Endothelial cell of umbilical vein (primary cell): Measurements from ENCODE around the gene SMPD1. TPM values are rescaled to one million over a fixed set of nuclear protein-coding genes. Genes with fewer than 3 reads are reported as not detected.

Source experiments
- BruUV-seq: library from RNA; stranded (reverse); fragments of 400-500 nt; replicated peaks from 2 replicates; lab custom pipeline; 2021; lab: Mats Ljungman, UMichigan
- CTCF ChIA-PET: fragments of 300-600, 350-600 bp; sonication (Branson Sonifier 250); formaldehyde crosslinking; loops from one replicate; lab custom pipeline; 2021; ENCODE audit warnings: antibody characterized with exemption, inconsistent platforms; lab: Charles Lee
- POLR2A ChIA-PET: fragments of 300-600, 350-600 bp; sonication (Branson Sonifier 250); formaldehyde crosslinking; loops from one replicate; lab custom pipeline; 2021; ENCODE audit warnings: antibody characterized with exemption, inconsistent platforms; lab: Charles Lee
- DNase-seq: peaks from one replicate; pipeline ENCODE4 v3.0.0-alpha.2; 2011; ENCODE audit warnings: low read depth, low spot score
- FAIRE-seq: peaks from 2 replicates; lab custom pipeline; 2011; peaks lifted over from hg19 to GRCh38; lab: Jason Lieb, UNC
- H2AFZ ChIP-seq: 2 replicates; pipeline ENCODE4 v1.6.0; 2012; ENCODE audit warnings: low read depth, low read length, control low read depth, inconsistent platforms
- H3K27ac ChIP-seq: 2 replicates; pipeline ENCODE4 v1.5.1; 2011; ENCODE audit warnings: low read depth, mild to moderate bottlenecking, control low read depth, low read length, moderate library complexity; ENCODE audit not compliant: insufficient read depth
- H3K27me3 ChIP-seq, 2 experiments: 2 replicates each; pipeline versions ENCODE4 v1.6.0 to v1.6.1; 2011; ENCODE audit warnings: low read length in 2 of 2, mixed read lengths in 1 of 2; ENCODE audit not compliant: control insufficient read depth in 2 of 2, insufficient read depth in 2 of 2
- H3K36me3 ChIP-seq, 2 experiments: 2 replicates in 1 of 2; 3 replicates in 1 of 2; pipeline ENCODE4 v1.5.1; 2011; ENCODE audit warnings: low read length in 2 of 2, mild to moderate bottlenecking in 1 of 2, moderate library complexity in 1 of 2; ENCODE audit not compliant: control insufficient read depth in 2 of 2, insufficient read depth in 2 of 2; ENCODE audit errors: extremely low read depth in 1 of 2
- H3K4me1 ChIP-seq: 3 replicates; pipeline ENCODE4 v1.5.1; 2011; ENCODE audit warnings: mild to moderate bottlenecking, low read length; ENCODE audit not compliant: control insufficient read depth, insufficient read depth; ENCODE audit errors: extremely low read depth
- H3K4me2 ChIP-seq: 2 replicates; pipeline ENCODE4 v1.6.1; 2011; ENCODE audit warnings: low read length, control low read depth, mixed read lengths; ENCODE audit not compliant: insufficient read depth
- H3K4me3 ChIP-seq, 3 experiments: fragments of 200-600 bp in 1 of 3; sonication (generic), shearing (Covaris generic) in 1 of 3; replicated peaks in 1 of 3; 2 replicates each; pipeline ENCODE4 v1.5.1; 2011 to 2016; ENCODE audit warnings: control low read depth in 3 of 3, low read length in 3 of 3, mild to moderate bottlenecking in 2 of 3, inconsistent platforms in 1 of 3, low read depth in 1 of 3, moderate library complexity in 1 of 3; ENCODE audit not compliant: insufficient read depth in 1 of 3
- H3K79me2 ChIP-seq: 2 replicates; pipeline ENCODE4 v1.6.0; 2012; ENCODE audit warnings: low read length, inconsistent platforms; ENCODE audit not compliant: control insufficient read depth, insufficient read depth
- H3K9ac ChIP-seq: replicated peaks from 2 replicates; pipeline ENCODE3; 2011; ENCODE audit warnings: low read length, control low read depth; ENCODE audit not compliant: insufficient read depth; ENCODE audit errors: extremely low read depth
- H3K9me1 ChIP-seq: replicated peaks from 3 replicates; pipeline ENCODE4 v1.6.0; 2011; ENCODE audit warnings: mild to moderate bottlenecking, low read length; ENCODE audit not compliant: control insufficient read depth, insufficient read depth; ENCODE audit errors: extremely low read depth
- H3K9me3 ChIP-seq: replicated peaks from 2 replicates; pipeline ENCODE4 v1.5.1; 2012; ENCODE audit warnings: low read length, inconsistent platforms; ENCODE audit not compliant: control insufficient read depth, insufficient read depth
- H4K20me1 ChIP-seq: replicated peaks from 2 replicates; pipeline ENCODE3; 2011; ENCODE audit warnings: mild to moderate bottlenecking, low read length; ENCODE audit not compliant: control insufficient read depth, insufficient read depth; ENCODE audit errors: extremely low read depth
- EZH2 ChIP-seq: IDR thresholded peaks from 2 replicates; pipeline ENCODE4 v1.6.1; 2012; ENCODE audit warnings: borderline replicate concordance, low read depth, mild to moderate bottlenecking, moderate library complexity, low read length, inconsistent platforms; ENCODE audit not compliant: severe bottlenecking
- FOS ChIP-seq: IDR thresholded peaks from 2 replicates; pipeline ENCODE4 v1.6.1; 2011; ENCODE audit warnings: mild to moderate bottlenecking, low read length, moderate library complexity, borderline replicate concordance; ENCODE audit not compliant: insufficient read depth
- GATA2 ChIP-seq: IDR thresholded peaks from 2 replicates; pipeline ENCODE4 v1.7.0; 2011; ENCODE audit warnings: low read depth, mild to moderate bottlenecking, moderate library complexity, mixed read lengths, low read length; ENCODE audit not compliant: insufficient read length, insufficient read depth
- JUN ChIP-seq: IDR thresholded peaks from 2 replicates; pipeline ENCODE4 v1.6.1; 2011; ENCODE audit warnings: borderline replicate concordance, low read depth; ENCODE audit not compliant: insufficient read length, insufficient read depth
- MYC ChIP-seq: IDR thresholded peaks from one replicate; pipeline ENCODE4 v1.6.1; 2011; ENCODE audit warnings: mild to moderate bottlenecking, low read depth, low read length
- POLR2A ChIP-seq: IDR thresholded peaks from 2 replicates; pipeline ENCODE4 v1.6.1; 2012; ENCODE audit warnings: low read depth, mild to moderate bottlenecking, control low read depth, low read length
- POLR2AphosphoS5 ChIP-seq: IDR thresholded peaks from 2 replicates; pipeline ENCODE4 v1.6.1; 2012; ENCODE audit warnings: low read depth, mild to moderate bottlenecking, control low read depth, low read length, moderate library complexity; ENCODE audit not compliant: insufficient read depth
- dilution Hi-C: fragments of 300-500 bp; cut with MboI; formaldehyde crosslinking; loops from one replicate; pipeline ENCODE4 v1.15.0; 2019; ENCODE audit warnings: low sequenced_read_pairs; ENCODE audit not compliant: extremely low pct_ligation_motif_present
- intact Hi-C: fragments of 100-400 bp; cut with micrococcal nuclease; formaldehyde crosslinking; loops from one replicate; pipeline ENCODE4 v1.10.0; 2022
- polyA plus RNA-seq, 4 experiments: library from polyadenylated mRNA; depleted of rRNA in 3 of 4; stranded (reverse) in 3 of 4; unstranded in 1 of 4; fragments of >200 nt; gene quantifications; 2 replicates each; pipeline versions ENCODE4 v1.2.1 to v1.2.3, GENCODE V29; 2011 to 2012; ENCODE audit warnings: missing spikeins in 1 of 4
- total RNA-seq: library from RNA; stranded (reverse); gene quantifications from 2 replicates; pipeline ENCODE4 v1.2.3, GENCODE V29; 2021
- TF ChIP-seq, protein P1 (sequence below): IDR thresholded peaks from 2 replicates; pipeline ENCODE4 v1.6.1; 2011; ENCODE audit not compliant: insufficient read depth, insufficient read length
- TF ChIP-seq, protein P2 (sequence below), 2 donors: IDR thresholded peaks; 1 replicate in 1 of 2; 2 replicates in 1 of 2; pipeline ENCODE4 v1.5.1; 2011; ENCODE audit warnings: low read length in 2 of 2, mild to moderate bottlenecking in 2 of 2, moderate library complexity in 2 of 2, control low read depth in 1 of 2, inconsistent platforms in 1 of 2, low read depth in 1 of 2; ENCODE audit not compliant: insufficient read depth in 1 of 2; ENCODE audit errors: extremely low read depth in 1 of 2

SMPD1 gene
- total and polyA plus RNA-seq, 2 donors (not counting 3 experiments of a cell fraction or from before 2014, with no cell fraction given), result 58.9 to 93.6 TPM

DNA sequence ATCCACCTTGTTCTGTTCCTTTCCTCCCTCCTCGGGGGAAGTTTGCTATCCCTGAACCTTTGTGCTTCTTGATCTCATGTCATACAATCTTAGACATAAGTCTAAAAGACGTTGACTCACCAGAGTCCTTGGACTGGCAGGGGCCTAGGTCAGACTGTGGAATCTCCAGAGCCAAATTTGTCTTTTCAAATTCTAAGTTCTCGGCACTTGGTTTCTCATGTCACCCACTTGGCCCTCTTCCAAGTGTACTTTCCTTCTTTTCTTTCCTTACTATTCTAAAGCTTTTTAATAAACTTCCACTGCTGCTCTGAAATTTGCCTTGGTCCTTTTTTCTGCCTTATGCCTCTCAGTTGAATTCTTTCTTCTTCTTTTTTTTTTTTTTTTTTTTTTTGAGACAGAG lies 30.1 kb upstream of the SMPD1 start:
- Histone ChIP-seq H3K9ac (no peak overlapping the region), H3K9me3 (no peaks in the 10 kb centered on the region), H3K79me2 (no peaks in the 10 kb centered on the region), H3K4me1 (peaks cover 2% of the 10 kb centered on the region), H2AFZ (no peak overlapping the region), H3K36me3 (no peaks in the 10 kb centered on the region), H3K27ac (no peak overlapping the region), H3K4me3 (no peak overlapping the region), H4K20me1 (no peaks in the 10 kb centered on the region), H3K9me1 (no peaks in the 10 kb centered on the region), H3K27me3 (no peaks in the 10 kb centered on the region), H3K4me2 (no peak overlapping the region)
- dilution Hi-C loops (no loop called here), intact Hi-C loops (no loop called here)
- BruUV-seq, result no TSS peak
- TF ChIP-seq JUN (no peak), EZH2 (no peak), MYC (no peak), FOS (no peak), POLR2A (no peak), POLR2AphosphoS5 (no peak), GATA2 (no peak)
- TF ChIP-seq, protein P1, sequence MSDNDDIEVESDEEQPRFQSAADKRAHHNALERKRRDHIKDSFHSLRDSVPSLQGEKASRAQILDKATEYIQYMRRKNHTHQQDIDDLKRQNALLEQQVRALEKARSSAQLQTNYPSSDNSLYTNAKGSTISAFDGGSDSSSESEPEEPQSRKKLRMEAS, result no peak
- TF ChIP-seq, protein P2, sequence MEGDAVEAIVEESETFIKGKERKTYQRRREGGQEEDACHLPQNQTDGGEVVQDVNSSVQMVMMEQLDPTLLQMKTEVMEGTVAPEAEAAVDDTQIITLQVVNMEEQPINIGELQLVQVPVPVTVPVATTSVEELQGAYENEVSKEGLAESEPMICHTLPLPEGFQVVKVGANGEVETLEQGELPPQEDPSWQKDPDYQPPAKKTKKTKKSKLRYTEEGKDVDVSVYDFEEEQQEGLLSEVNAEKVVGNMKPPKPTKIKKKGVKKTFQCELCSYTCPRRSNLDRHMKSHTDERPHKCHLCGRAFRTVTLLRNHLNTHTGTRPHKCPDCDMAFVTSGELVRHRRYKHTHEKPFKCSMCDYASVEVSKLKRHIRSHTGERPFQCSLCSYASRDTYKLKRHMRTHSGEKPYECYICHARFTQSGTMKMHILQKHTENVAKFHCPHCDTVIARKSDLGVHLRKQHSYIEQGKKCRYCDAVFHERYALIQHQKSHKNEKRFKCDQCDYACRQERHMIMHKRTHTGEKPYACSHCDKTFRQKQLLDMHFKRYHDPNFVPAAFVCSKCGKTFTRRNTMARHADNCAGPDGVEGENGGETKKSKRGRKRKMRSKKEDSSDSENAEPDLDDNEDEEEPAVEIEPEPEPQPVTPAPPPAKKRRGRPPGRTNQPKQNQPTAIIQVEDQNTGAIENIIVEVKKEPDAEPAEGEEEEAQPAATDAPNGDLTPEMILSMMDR (IDR thresholded peaks at IDR 0.05; ENCODE audit: extremely low read depth in 1 of 2, insufficient read depth in 1 of 2, low read depth in 1 of 2, low read length in 2 of 2), result no peak
- ChIA-PET CTCF (interaction anchor here (1.1 to 5.2 kb wide), 4 partner anchors 17 to 108 kb away, joined by 4 to 167 read pairs (median 54); no protein-coding TSS in a partner anchor), POLR2A (no interaction called here)
- FAIRE-seq (no peak), DNase-seq (no peak)
